Measurements from ENCODE around the gene SLC1A3.

Gene SLC1A3

GRCh38 chr5:36712706-36713105 is 106.3 kb downstream of the SLC1A3 start:
- TF ChIP-seq USF1 (IDR thresholded peaks at IDR 0.05) (no peak), YY1 (IDR thresholded peaks at IDR 0.05; ENCODE audit: low read depth) (no peak), RAD21 (IDR thresholded peaks at IDR 0.05; ENCODE audit: low read depth) (no peak), ZBTB7A (IDR thresholded peaks at IDR 0.05; ENCODE audit: low read depth) (no peak), EP300 (IDR thresholded peaks at IDR 0.05; ENCODE audit: borderline replicate concordance) (no peak), NFIC (IDR thresholded peaks at IDR 0.05) (no peak), CREB1 (IDR thresholded peaks at IDR 0.05; ENCODE audit: low read depth) (no peak), REST (IDR thresholded peaks at IDR 0.05; ENCODE audit: low read depth) (no peak), TAF1 (IDR thresholded peaks at IDR 0.05; ENCODE audit: low read depth) (no peak)

GRCh38 chr5:36713541-36713940 is 107.1 kb downstream of the SLC1A3 start:
- TF ChIP-seq EGR1 (IDR thresholded peaks at IDR 0.05) (no peak), ZBTB7A (IDR thresholded peaks at IDR 0.05; ENCODE audit: low read depth) (no peak), EP300 (IDR thresholded peaks at IDR 0.05; ENCODE audit: borderline replicate concordance) (no peak), YY1 (IDR thresholded peaks at IDR 0.05; ENCODE audit: low read depth) (no peak), USF1 (IDR thresholded peaks at IDR 0.05) (no peak), CREB1 (IDR thresholded peaks at IDR 0.05; ENCODE audit: low read depth) (no peak), FOXM1 (IDR thresholded peaks at IDR 0.05; ENCODE audit: borderline replicate concordance, low read depth) (no peak), MAX (IDR thresholded peaks at IDR 0.05) (no peak), REST (IDR thresholded peaks at IDR 0.05; ENCODE audit: low read depth) (no peak), CEBPB (IDR thresholded peaks at IDR 0.05) (no peak), TCF12 (IDR thresholded peaks at IDR 0.05; ENCODE audit: low read depth) (no peak), NFIC (IDR thresholded peaks at IDR 0.05) (no peak), RAD21 (IDR thresholded peaks at IDR 0.05; ENCODE audit: low read depth) (no peak), TEAD4 (IDR thresholded peaks at IDR 0.05) (no peak), TAF1 (IDR thresholded peaks at IDR 0.05; ENCODE audit: low read depth) (no peak)

- TF ChIP-seq EP300 (IDR thresholded peaks at IDR 0.05; ENCODE audit: borderline replicate concordance) (no peak), FOXM1 (IDR thresholded peaks at IDR 0.05; ENCODE audit: borderline replicate concordance, low read depth) (no peak), TEAD4 (IDR thresholded peaks at IDR 0.05) (no peak), NFIC (IDR thresholded peaks at IDR 0.05) (no peak), ZBTB7A (IDR thresholded peaks at IDR 0.05; ENCODE audit: low read depth) (no peak), USF1 (IDR thresholded peaks at IDR 0.05) (no peak)
Observed at GRCh38 chr5:36717131-36717695, 110.8 kb downstream of the SLC1A3 start.

- TF ChIP-seq CEBPB (IDR thresholded peaks at IDR 0.05) (no peak), ZBTB7A (IDR thresholded peaks at IDR 0.05; ENCODE audit: low read depth) (no peak), YY1 (IDR thresholded peaks at IDR 0.05; ENCODE audit: low read depth) (no peak), EP300 (IDR thresholded peaks at IDR 0.05; ENCODE audit: borderline replicate concordance) (no peak), TCF12 (IDR thresholded peaks at IDR 0.05; ENCODE audit: low read depth) (no peak), TAF1 (IDR thresholded peaks at IDR 0.05; ENCODE audit: low read depth) (no peak), REST (IDR thresholded peaks at IDR 0.05; ENCODE audit: low read depth) (no peak), USF1 (IDR thresholded peaks at IDR 0.05) (no peak), MAX (IDR thresholded peaks at IDR 0.05) (no peak), CREB1 (IDR thresholded peaks at IDR 0.05; ENCODE audit: low read depth) (no peak), NFIC (IDR thresholded peaks at IDR 0.05) (no peak), FOXM1 (IDR thresholded peaks at IDR 0.05; ENCODE audit: borderline replicate concordance, low read depth) (no peak), TEAD4 (IDR thresholded peaks at IDR 0.05) (no peak), EGR1 (IDR thresholded peaks at IDR 0.05) (no peak), RAD21 (IDR thresholded peaks at IDR 0.05; ENCODE audit: low read depth) (no peak)
Observed at GRCh38 chr5:36719282-36719681, 112.9 kb downstream of the SLC1A3 start.
